HEK293T (cell line): Measurements from ENCODE around the gene TBC1D32.

Experiments used
- ARNT ChIP-seq: fragments of 450-650 bp; IDR thresholded peaks from 2 replicates; pipeline ENCODE4 v1.6.1; 2017; ENCODE audit warnings: mild to moderate bottlenecking
- BHLHE40 ChIP-seq: fragments of 450-650 bp; IDR thresholded peaks from 2 replicates; pipeline ENCODE4 v1.6.1; 2016; ENCODE audit warnings: mild to moderate bottlenecking, moderate library complexity, borderline replicate concordance
- ELF4 ChIP-seq: fragments of 450-650 bp; IDR thresholded peaks from 2 replicates; pipeline ENCODE4 v1.6.1; 2017; ENCODE audit warnings: antibody characterized with exemption
- FOXA1 ChIP-seq: fragments of 450-650 bp; IDR thresholded peaks from 2 replicates; pipeline ENCODE4 v1.6.1; 2016; ENCODE audit warnings: mild to moderate bottlenecking
- FOXK2 ChIP-seq: fragments of 450-650 bp; IDR thresholded peaks from 2 replicates; pipeline ENCODE4 v1.6.1; 2016; ENCODE audit warnings: mild to moderate bottlenecking
- FOXM1 ChIP-seq: fragments of 450-650 bp; IDR thresholded peaks from 2 replicates; pipeline ENCODE4 v1.6.1; 2017; ENCODE audit warnings: mild to moderate bottlenecking, borderline replicate concordance
- HDGF ChIP-seq: fragments of 450-650 bp; IDR thresholded peaks from 2 replicates; pipeline ENCODE4 v1.6.1; 2017; ENCODE audit warnings: antibody characterized with exemption, borderline replicate concordance
- L3MBTL2 ChIP-seq: fragments of 450-650 bp; conservative IDR thresholded peaks from 2 replicates; pipeline ENCODE4 v1.6.1; 2016; ENCODE audit warnings: mild to moderate bottlenecking
- NFRKB ChIP-seq: fragments of 450-650 bp; IDR thresholded peaks from 2 replicates; pipeline ENCODE4 v1.6.1; 2016; ENCODE audit warnings: mild to moderate bottlenecking, moderate library complexity
- SP1 ChIP-seq: fragments of 450-650 bp; IDR thresholded peaks from 2 replicates; pipeline ENCODE4 v1.6.1; 2017
- SUZ12 ChIP-seq: fragments of 450-650 bp; IDR thresholded peaks from 2 replicates; pipeline ENCODE4 v1.6.1; 2016; ENCODE audit warnings: mild to moderate bottlenecking
- TARDBP ChIP-seq: fragments of 450-650 bp; IDR thresholded peaks from 2 replicates; pipeline ENCODE4 v1.6.1; 2016
- TF ChIP-seq, protein P1 (sequence below): fragments of 450-650 bp; IDR thresholded peaks from 2 replicates; pipeline ENCODE4 v1.6.1; 2016

DNA sequence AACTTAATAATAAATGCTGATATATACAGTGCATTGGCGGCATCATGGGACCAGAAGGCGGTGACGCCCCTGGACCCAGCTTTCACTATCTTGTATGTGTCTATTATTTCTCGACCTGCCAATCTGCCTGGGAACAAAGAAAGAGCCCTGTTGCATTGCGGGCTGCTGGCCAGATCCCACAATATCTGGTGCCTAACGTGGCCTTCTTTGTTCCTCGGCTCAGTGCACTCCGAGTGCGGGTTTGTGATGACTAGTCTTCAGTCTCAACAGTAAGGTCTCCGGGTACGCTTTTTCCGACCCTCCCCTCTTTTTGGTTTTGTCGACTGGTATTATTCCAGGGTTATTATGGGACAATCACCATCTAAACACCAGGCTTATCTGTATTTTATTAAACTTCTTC is 291.5 kb downstream of the TBC1D32 start:
- TF ChIP-seq FOXM1 (no peak), BHLHE40 (no peak), HDGF (no peak), SUZ12 (no peak), SP1 (no peak), ELF4 (no peak), FOXA1 (no peak), FOXK2 (no peak), ARNT (no peak), NFRKB (no peak), TARDBP (no peak), L3MBTL2 (no peak)
- TF ChIP-seq, protein P1, sequence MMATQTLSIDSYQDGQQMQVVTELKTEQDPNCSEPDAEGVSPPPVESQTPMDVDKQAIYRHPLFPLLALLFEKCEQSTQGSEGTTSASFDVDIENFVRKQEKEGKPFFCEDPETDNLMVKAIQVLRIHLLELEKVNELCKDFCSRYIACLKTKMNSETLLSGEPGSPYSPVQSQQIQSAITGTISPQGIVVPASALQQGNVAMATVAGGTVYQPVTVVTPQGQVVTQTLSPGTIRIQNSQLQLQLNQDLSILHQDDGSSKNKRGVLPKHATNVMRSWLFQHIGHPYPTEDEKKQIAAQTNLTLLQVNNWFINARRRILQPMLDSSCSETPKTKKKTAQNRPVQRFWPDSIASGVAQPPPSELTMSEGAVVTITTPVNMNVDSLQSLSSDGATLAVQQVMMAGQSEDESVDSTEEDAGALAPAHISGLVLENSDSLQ = no peak
